MV-4-11 (cell line): Measurements from ENCODE around the gene SOCS6.
"Not testable (repeated sequence)": the region's sequence is repeated elsewhere in the genome, so short reads cannot be mapped to it uniquely, and the experiment has no call there.

Source experiments
- DNase-seq: peaks from one replicate; lab custom pipeline; 2025; lab: John Stamatoyannopoulos, UW

SOCS6 gene

GRCh38 chr18:70288851-70289328 is at the start of gene SOCS6:
Gene SOCS6, plus strand, starts transcription at chr18:70289045. Its CDS starts 35,624 bp downstream, at chr18:70324669.
- DNase-seq, result peak; percentile 32

DNA sequence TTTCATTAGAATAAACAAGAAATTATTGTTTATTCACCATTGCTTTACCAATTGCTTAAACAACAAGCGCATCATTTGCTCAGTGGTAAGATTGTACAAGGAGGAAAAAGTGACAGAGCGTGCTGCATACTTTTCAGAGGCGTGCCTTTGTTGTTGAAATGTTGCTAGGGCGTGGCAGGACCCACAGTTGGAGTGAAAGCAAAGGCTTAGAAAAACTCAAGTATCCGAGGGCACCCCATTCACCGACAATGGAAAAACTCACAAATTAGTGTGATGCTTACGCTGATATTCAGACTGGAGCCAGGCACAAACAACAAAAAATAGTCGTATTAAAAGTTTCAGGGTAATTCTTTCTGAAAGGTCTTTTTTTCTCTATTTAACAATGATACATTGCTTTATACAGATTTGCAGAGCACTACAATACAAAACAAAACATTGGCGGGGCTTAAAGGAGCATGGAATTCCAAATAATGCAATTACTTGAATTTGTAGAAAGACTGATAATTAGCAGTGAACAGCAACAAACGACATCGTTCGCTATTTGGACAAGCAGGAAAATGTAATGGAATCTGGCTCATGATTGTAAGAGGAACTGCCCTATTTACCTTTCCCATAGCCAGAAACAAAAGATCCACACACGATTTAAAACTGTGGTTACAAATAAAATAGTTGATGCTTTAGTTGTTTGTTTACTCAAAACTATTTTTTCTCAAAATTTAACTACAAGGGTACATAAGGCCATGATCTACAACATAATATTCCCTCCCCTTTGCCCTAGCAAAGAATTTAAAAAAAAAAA is 45.5 kb upstream of the SOCS6 start:
- DNase-seq, result no peak

GRCh38 chr18:70246061-70246466 is 42.8 kb upstream of the SOCS6 start:
- peak; percentile 29 for DNase-seq

- peak; percentile 79 for DNase-seq
Observed at GRCh38 chr18:70249118-70249517, 39.7 kb upstream of the SOCS6 start.

DNA sequence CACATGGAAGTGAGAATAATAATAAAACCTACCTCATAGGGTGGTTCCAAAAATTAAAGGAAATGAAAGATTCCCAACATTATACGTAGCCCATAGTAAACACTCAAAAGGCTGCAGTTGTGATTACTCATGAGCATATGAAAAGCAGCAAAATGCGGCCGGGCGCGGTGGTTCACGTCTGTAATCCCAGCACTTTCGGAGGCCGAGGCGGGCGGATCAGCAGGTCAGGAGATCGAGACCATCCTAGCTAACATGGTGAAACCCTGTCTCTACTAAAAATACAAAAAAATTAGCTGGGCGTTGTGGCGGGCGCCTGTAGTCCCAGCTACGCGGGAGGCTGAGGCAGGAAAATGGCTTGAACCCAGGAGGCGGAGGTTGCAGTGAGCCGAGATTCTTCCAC is 39.0 kb upstream of the SOCS6 start:
- not testable (repeated sequence) for DNase-seq

DNA sequence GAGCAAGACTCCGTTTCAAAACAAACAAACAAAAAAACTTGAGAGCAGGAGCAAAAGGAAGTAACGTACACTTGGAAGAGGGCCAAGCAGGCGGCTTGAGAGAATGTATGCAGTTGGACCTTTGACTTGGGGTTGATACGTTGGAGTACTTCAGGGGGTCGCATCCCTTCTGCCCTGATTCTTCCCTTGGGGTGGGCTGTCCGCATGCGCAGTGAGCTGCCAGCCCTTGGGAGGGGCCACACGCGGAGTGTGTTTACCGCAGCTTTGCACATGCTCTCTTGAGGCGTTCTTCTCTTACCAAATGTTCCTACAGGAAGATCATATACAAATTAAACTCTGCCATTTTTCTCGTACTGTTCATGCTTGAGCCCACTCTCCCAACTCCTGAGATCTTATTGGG is 38.1 kb upstream of the SOCS6 start:
- DNase-seq, result no peak

DNA sequence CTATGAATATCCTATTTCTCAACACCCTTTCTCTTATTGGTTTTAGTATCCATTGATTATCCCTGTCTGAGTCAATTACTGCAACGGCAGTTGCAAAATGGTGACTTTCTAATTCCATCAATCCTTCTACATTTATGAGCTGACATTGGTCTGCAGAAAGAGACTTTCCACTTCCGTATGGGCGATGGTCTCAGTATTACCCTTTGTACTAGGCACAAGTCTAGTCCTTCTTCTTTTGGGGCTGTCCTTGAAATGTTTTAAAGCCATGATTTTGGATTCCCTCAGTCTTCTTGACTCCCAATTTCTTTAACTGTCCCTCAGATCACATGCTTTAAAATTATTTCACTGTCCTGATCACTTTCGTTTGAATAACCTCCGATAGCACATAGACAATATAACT is 32.7 kb upstream of the SOCS6 start:
- DNase-seq, result no peak

DNA sequence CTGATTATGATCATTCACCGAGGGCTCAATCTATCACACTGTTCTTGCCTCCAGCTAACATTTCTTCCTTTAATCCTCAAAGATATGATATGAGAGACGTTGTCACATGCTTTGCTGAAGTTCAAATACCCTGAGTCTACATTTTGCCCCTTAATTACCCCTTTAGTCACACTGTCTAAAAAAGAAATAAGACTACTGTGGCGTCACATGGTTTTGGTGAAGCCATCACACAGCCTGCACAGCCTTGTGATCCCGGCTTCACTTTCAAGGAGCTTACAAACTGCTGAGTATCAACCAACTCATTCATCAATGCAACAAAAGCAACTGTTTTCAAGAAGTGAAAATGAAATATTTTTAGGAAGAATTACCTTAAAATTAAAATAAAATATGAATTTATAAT is 31.9 kb upstream of the SOCS6 start:
- no peak for DNase-seq

GRCh38 chr18:70258243-70258642 is 30.6 kb upstream of the SOCS6 start:
- no peak for DNase-seq

GRCh38 chr18:70260683-70261082 is 28.2 kb upstream of the SOCS6 start:
- DNase-seq, result peak; percentile 11

DNA sequence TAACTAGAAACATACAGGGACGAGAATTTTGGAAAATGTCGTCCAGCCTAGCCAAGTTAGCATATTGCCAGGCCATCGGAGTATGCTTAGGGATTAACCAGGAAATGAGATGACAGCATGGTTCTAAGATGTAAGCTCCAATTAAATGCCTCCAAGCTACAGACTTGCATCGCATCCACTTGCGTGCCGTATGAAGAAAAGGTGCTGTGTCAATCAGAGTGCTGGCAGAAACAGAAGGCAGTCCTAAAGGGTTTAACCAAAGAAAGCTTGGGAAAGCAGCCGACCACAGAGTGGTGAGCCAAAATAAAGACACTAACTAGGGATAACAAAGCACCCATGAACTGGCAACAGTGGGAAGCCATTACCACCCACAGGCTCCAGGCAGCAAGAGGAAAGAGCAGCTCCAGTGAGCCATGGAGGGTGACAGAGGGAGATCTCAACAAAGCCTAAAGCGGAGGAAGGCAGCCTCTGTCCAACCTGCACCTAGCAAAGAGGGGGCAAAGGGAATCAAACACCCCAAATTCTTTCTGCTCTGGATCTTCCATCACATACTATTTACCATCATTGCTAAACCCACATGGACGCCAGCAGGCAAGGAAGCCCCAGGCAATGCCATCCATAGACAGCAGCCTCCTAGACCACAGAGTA is 27.6 kb upstream of the SOCS6 start:
- DNase-seq, result no peak

DNA sequence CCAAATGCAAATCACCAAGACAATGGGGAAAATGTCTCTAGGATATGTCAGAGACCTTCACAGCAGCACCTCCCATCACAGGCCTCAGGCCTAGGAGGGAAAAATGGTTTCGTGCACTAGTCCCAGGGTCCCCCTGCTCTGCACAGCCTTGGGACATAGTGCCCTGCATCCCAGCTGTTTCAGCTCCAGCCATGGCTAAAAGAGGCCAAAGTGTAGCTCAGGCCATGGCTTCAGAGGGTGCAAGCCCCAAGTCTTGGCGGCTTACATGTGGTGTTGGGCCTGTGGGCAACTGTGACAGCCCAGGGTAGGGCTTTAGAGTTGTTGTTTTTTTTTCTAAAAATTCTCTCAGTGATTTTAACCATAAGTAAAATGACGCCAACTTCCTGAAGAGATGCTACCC is 25.5 kb upstream of the SOCS6 start:
- no peak for DNase-seq

DNA sequence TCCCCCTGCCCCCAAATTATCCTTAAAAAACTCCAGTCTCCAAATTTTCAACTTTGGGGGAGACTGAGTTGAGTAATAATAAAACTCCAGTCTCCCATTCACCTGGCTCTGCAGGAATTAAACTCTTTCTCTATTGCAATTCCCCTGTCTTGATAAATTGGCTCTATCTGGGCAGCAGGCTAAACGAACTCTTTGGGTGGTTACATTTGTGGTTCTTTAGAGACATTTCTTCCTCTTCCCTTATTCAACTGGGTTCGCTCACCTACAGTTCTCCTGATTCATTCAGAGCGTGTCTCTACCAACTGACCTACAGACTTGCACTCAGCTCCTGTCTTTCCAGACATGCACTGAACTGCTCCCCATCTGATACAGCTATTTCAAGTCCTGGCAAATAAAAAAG is 17.1 kb upstream of the SOCS6 start:
- no peak for DNase-seq

- no peak for DNase-seq
Observed at GRCh38 chr18:70273021-70273420, 15.8 kb upstream of the SOCS6 start.

DNA sequence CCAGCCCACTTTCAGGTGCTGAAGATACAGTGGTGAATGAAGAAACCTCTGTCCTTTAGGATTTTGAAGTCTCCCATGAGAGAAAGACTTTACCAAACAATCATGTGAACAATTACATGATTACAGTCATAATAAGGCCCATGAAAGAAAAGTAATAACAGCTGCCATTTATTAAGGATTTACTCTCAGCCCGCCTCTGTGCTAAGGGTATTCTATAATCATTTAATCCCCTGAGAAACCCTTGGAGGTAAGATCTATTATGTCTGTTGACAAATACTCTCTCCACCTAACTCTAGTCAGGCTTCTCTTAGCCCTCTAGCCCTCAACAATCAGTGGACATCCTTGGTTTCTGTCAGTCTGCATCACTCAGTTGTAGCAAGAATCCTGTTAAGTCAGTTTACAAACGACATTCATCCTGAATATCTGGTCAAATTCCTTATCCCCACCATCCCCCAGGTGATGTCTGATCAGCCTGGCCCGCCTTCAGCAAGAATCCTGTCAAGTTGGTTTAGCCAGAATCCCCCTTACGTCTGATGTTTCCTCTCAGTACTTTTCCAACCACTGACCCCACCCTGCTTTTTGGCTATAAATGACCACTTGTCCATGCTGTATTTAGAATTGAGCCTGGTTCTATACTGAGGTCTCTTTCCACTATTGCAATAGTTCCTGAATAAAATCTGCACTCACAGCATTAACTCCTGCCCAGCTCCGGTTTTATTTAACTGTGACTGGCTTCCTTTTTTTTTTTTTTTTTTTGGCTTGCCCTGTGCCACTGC is 12.2 kb upstream of the SOCS6 start:
- DNase-seq, result no peak

GRCh38 chr18:70279470-70279869 is 9.4 kb upstream of the SOCS6 start:
- peak; percentile 3 for DNase-seq

GRCh38 chr18:70280007-70280925 is 8.6 kb upstream of the SOCS6 start:
- DNase-seq, result no peak

DNA sequence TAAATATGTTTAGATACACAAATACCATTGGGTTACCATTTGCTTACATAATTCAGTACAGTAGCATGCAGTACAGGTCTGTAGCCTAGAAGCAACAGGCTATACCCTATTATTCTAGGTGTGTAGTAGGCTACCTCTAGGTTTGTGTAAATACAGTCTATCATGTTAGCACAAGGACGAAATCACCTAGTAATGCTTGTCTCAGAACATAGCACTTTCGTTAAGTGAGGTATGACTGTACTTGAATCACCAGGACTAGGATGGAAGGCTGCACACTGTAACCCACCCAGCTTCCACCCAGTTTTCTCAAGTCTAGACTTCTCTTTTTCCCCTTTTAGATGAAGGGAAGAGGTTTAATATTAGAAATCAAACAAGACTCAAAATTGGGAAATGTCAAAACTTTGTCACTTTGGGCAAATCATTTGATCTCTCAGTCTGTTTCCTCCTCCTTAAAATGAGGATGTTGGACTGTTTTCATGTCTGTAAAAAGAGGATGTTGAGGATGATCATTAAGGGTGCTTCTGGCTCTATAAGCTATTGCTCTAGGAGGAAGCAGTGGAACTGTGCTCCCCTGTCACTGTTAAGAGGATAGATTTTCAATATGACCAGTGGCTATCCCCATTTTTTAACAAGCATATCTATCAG is 3.7 kb upstream of the SOCS6 start:
- DNase-seq, result peak; percentile 92

GRCh38 chr18:70287731-70288130 is 1.1 kb upstream of the SOCS6 start:
- no peak for DNase-seq

GRCh38 chr18:70288171-70288850 is 534 bp upstream of the SOCS6 start:
- DNase-seq, result no peak
